ENCODE measurements around the gene POLR3B.
"Not testable (repeated sequence)": the region's sequence is repeated elsewhere in the genome, so short reads cannot be mapped to it uniquely, and the experiment has no call there.

POLR3B gene

GRCh38 chr12:106477627-106478026 lies 120.1 kb downstream of the POLR3B start:
- not testable (repeated sequence) for FAIRE-seq

- no peak for FAIRE-seq
Observed at GRCh38 chr12:106480251-106480650, 122.7 kb downstream of the POLR3B start.

- no peak for FAIRE-seq
Observed at GRCh38 chr12:106481246-106481645, 123.7 kb downstream of the POLR3B start.

GRCh38 chr12:106487664-106488063 lies 130.1 kb downstream of the POLR3B start:
- FAIRE-seq: no peak

- FAIRE-seq: no peak
Observed at GRCh38 chr12:106488884-106489283, 131.3 kb downstream of the POLR3B start.

- no peak for FAIRE-seq
Observed at GRCh38 chr12:106490264-106490663, 132.7 kb downstream of the POLR3B start.

GRCh38 chr12:106492857-106493256 lies 135.3 kb downstream of the POLR3B start:
- FAIRE-seq: no peak

- no peak for FAIRE-seq
Observed at GRCh38 chr12:106493531-106493930, 136.0 kb downstream of the POLR3B start.

- no peak for FAIRE-seq
Observed at GRCh38 chr12:106495354-106495965, 137.9 kb downstream of the POLR3B start.

GRCh38 chr12:106498056-106498455 lies 140.5 kb downstream of the POLR3B start:
- FAIRE-seq: no peak

GRCh38 chr12:106499628-106500027 lies 142.1 kb downstream of the POLR3B start:
- FAIRE-seq: no peak

- no peak for FAIRE-seq
Observed at GRCh38 chr12:106506691-106507090, 149.1 kb downstream of the POLR3B start.

GRCh38 chr12:106508966-106509365 lies 151.4 kb downstream of the POLR3B start:
- no peak for FAIRE-seq

GRCh38 chr12:106511365-106511764 lies 153.8 kb downstream of the POLR3B start:
- no peak for FAIRE-seq

- no peak for FAIRE-seq
Observed at GRCh38 chr12:106517314-106517713, 159.8 kb downstream of the POLR3B start.

GRCh38 chr12:106519607-106520021 lies 162.1 kb downstream of the POLR3B start:
- no peak for FAIRE-seq

- FAIRE-seq: no peak
Observed at GRCh38 chr12:106521901-106522300, 164.4 kb downstream of the POLR3B start.

GRCh38 chr12:106522708-106523107 lies 165.2 kb downstream of the POLR3B start:
- no peak for FAIRE-seq

GRCh38 chr12:106527356-106527755 lies 169.8 kb downstream of the POLR3B start:
- FAIRE-seq: no peak

- no peak for FAIRE-seq
Observed at GRCh38 chr12:106541201-106541600, 183.7 kb downstream of the POLR3B start.

GRCh38 chr12:106551410-106551809 lies 193.9 kb downstream of the POLR3B start:
- FAIRE-seq: no peak

- FAIRE-seq: no peak
Observed at GRCh38 chr12:106552228-106552627, 194.7 kb downstream of the POLR3B start.
